Dendritic cell treated with granulocyte-macrophage colony-stimulating factor and Interleukin-4, amounts not matched to agents 40 ng/mL and 50 ng/mL, for 4 days (primary cell): Measurements from ENCODE around the gene CCDC167.
A peak's percentile ranks its signal among the peaks of the same experiment; 100 is the strongest.

Experiments
- H3K27ac Mint-ChIP-seq: one replicate; pipeline ENCODE4 v1.8.0; 2022; ENCODE audit warnings: mild to moderate bottlenecking, mixed read lengths
- H3K27me3 Mint-ChIP-seq: one replicate; pipeline ENCODE4 v1.8.0; 2022; ENCODE audit warnings: mild to moderate bottlenecking, mixed read lengths
- H3K36me3 Mint-ChIP-seq: one replicate; pipeline ENCODE4 v1.8.0; 2022; ENCODE audit warnings: low read depth, mixed read lengths
- H3K4me1 Mint-ChIP-seq: one replicate; pipeline ENCODE4 v1.8.0; 2022; ENCODE audit warnings: low read depth, mixed read lengths
- H3K4me3 Mint-ChIP-seq: one replicate; pipeline ENCODE4 v1.8.0; 2022; ENCODE audit warnings: mild to moderate bottlenecking, moderate library complexity, mixed read lengths
- H3K9me3 Mint-ChIP-seq: one replicate; pipeline ENCODE4 v1.8.0; 2022; ENCODE audit warnings: mixed read lengths
- intact Hi-C: fragments of 100-400 bp; cut with micrococcal nuclease; formaldehyde crosslinking; loops from one replicate; pipeline ENCODE4 v1.15.0; 2022

The CCDC167 gene

DNA sequence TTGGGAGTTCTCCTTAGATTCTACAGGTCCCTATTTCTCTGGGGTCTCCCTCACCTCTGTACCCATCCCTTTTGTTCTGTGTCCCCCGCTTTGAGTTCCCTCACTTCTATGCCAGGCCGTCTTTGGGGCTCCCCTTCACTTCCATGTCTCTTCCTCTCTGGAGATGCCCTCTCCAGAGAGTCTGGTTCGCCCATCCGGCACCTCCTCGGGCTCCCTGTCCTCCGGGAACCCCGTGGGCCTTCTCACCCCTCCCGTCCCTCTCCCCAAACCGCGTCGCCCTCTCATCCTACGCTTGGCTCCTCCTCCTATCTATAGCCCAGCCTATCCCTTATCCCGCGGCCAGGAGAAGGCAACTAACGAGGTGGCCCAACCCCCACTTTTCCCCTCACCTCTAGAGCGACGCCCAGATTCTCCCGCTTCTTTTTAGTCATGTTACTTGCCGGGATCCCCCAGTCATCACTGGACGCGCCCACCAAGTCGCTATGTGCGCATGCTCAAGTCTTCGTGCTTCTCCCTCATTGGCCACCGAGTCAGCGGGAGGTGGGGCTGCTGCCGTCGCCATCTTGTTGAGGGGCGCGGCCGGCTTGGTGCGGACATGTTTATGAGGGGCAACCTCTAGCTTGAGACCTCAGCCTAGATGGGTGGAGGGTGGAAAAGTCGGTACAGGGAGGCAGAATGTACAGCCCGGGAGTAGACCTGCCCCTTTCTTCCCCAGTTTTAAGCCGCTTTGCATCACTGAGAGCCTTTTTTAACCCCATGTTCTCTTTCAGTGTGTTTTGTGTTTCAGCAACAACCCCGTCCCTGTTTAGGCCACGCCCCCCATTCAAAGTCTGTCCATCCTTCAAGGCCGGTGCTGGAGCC lies at the start of gene CCDC167:
TSS of gene CCDC167 (minus strand) at position 461 of the 861 bp plus-strand sequence. CDS start at position 431, 30 bp downstream.
- Mint-ChIP-seq H3K4me3 (peak within 1 kb of the TSS; percentile 98), H3K27ac (peak within 1 kb of the TSS; percentile 91)
- intact Hi-C loops: no loop called here

DNA sequence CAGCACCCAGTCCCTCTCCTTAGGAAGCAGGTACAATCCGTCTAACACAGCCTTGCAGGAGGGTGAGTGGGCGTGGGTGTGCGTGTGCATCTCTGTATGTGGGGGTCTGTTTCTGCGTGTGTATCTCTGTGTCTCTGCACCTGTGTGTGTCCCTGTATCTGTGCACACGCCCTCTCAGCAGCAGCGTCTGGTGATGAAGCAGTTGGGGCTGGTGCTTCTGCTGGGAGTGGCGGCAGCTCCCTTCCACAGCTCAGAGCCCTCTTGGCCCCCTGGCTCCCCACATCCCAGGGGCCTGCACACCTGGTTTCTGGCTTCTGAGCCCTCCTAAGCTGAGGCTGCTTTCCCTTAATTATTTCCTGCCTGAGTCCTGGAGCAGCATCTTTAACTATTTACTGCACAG lies 49.5 kb upstream of the CCDC167 start:
- H3K27ac Mint-ChIP-seq: no peak overlapping the region

More for the DNA sequence above, at the start of gene CCDC167:
- peaks cover 5% of the 10 kb centered on the region for H3K27me3 Mint-ChIP-seq
- H3K9me3 Mint-ChIP-seq: no peaks in the 10 kb centered on the region
- peaks cover 9% of the 10 kb centered on the region for H3K36me3 Mint-ChIP-seq
- peaks cover 39% of the 10 kb centered on the region for H3K4me1 Mint-ChIP-seq

DNA sequence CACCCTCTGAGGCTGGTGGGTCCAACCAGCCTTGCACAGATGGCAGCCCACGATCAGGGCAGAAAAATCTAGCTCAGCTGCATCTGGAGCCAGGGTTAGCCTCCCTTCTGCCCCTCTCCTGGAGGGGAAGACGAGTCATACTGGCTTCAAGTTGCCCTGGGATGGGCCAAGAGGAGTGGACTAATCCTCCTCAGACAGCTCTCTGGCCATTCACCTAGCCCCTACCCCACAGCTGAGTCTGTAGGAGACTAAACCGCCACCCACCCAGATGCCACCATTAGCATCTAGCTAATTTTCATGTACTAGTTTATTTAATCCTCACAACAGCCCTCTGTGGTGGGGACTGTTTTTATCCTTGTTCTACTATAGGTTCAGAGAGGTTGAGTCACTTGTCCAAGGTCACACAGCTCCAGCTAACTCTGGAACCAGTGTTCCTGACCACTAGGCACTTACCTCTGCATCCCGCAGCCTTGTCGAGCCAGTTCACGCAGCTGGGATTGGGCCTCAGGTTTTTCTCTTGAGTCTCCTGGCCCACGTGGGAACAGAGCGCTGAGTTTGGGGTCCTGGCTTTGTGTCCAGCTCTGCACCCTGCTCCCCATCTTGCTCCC lies 48.5 kb upstream of the CCDC167 start:
- Mint-ChIP-seq H3K27ac (no peak overlapping the region), H3K27me3 (peaks cover 29% of the 10 kb centered on the region), H3K4me1 (peaks cover 5% of the 10 kb centered on the region), H3K9me3 (no peaks in the 10 kb centered on the region), H3K36me3 (no peaks in the 10 kb centered on the region), H3K4me3 (no peak overlapping the region)
- intact Hi-C loops: no loop called here

More for the DNA sequence above, 49.5 kb upstream of the CCDC167 start:
- intact Hi-C loops: no loop called here
- peaks cover 31% of the 10 kb centered on the region for H3K27me3 Mint-ChIP-seq
- H3K4me1 Mint-ChIP-seq: peaks cover 5% of the 10 kb centered on the region
- no peak overlapping the region for H3K4me3 Mint-ChIP-seq
- no peaks in the 10 kb centered on the region for H3K36me3 Mint-ChIP-seq
- no peaks in the 10 kb centered on the region for H3K9me3 Mint-ChIP-seq

DNA sequence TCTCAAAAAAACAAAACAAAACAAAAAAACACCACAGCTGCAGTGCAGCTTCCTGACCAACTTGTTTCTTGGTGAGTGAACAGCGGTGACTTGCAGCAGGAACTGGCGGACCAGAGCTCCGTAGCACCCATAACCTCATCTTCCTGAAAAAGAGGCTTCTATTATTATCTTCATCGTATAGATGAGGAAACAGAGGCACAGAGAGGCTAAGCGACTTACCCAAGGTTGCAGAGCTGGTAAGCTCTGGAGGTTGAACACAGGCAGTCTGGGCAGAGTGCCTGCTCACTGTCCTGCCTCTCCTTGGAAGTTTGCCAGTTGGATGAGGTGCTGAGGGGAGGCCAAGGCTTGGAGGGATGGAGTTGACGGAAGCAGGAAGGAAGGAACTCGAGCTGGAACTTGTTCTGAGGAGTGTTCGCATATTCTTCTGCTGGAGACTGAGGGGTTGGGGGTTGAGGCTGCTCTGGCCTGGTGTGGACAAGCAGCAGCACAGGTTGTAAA lies 47.9 kb upstream of the CCDC167 start:
- Mint-ChIP-seq H3K36me3 (no peaks in the 10 kb centered on the region), H3K9me3 (no peaks in the 10 kb centered on the region), H3K27ac (no peak overlapping the region), H3K27me3 (peaks cover 27% of the 10 kb centered on the region), H3K4me3 (no peak overlapping the region), H3K4me1 (peaks cover 5% of the 10 kb centered on the region)
- intact Hi-C loops: no loop called here

DNA sequence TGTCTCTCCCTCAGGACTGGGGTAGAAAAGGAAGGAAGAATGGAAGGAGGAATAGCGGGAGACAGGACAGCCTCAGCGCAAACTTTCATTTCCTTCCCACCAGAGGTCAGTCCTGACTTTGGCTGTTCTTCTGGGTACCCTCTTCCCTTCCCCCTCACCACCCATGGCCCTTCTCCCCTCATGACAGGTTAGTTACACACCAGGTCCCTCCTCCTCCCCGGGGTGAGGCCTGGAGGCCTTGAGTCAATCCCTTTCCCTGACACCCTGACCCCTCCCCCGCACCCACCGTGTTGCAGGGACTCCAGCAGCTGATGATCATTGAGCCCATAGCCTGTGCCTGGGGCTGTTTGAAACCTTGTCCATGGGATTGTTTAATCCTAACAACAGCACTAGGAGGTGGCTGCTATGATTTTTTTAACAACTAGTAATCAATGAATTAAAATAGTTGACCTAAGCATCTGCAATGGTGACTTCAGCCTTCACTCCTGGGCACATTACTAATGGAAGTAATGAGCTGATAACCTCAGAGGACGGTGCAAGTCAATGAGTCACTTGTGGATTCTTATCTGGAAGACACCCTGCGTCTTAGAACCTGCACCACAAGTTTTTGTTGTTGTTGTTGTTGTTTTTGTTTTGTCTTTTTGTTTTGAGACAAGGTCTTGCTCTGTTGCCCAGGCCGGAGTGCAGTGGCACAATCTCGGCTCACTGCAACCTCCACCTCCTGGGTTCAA lies 46.6 kb upstream of the CCDC167 start:
- Mint-ChIP-seq H3K36me3 (no peaks in the 10 kb centered on the region), H3K4me1 (peaks cover 5% of the 10 kb centered on the region), H3K27me3 (peaks cover 23% of the 10 kb centered on the region), H3K4me3 (no peak overlapping the region), H3K9me3 (no peaks in the 10 kb centered on the region), H3K27ac (no peak overlapping the region)
- intact Hi-C loops: no loop called here

DNA sequence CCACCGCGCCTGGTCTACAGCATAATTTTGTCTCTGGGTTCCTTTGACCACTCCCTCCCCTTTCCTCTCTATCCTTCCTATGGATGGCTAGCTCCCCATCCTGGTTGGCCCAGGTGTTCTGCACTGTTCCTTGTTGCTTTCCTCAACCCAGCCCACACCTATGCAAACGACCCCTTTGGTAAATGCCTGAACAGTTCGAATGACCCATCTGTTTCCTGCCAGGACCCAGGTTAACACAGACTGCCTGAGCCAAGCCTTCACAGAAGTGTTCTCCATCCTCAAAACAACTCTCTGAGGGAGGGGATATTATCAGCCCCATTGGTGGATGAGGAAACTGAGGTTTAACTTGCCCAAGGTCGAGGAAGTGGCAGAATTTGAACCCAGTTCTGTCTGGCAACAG lies 44.8 kb upstream of the CCDC167 start:
- intact Hi-C loops: no loop called here
- peaks cover 5% of the 10 kb centered on the region for H3K4me1 Mint-ChIP-seq
- H3K27ac Mint-ChIP-seq: no peak overlapping the region
- no peaks in the 10 kb centered on the region for H3K9me3 Mint-ChIP-seq
- no peak overlapping the region for H3K4me3 Mint-ChIP-seq
- H3K36me3 Mint-ChIP-seq: no peaks in the 10 kb centered on the region
- peaks cover 24% of the 10 kb centered on the region for H3K27me3 Mint-ChIP-seq

DNA sequence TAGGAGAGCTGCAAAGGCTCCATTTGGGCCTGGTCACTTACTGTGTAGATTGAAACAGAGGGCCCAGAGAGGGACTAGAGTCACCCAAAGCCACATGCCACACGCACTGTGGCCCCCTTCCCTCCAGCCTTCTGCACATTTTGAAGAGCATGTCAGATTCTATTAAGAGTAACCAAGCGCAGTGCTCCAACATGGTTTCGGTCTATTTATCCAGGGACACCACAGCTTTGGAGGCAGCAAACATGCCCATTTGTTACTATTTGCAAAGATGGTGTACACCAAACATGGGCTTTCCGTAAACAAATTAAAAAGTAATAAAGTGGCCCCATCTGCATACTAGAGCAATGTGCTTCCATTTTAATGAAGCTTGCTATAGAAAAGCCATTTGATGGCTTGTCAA lies 43.7 kb upstream of the CCDC167 start:
- H3K4me3 Mint-ChIP-seq: no peak overlapping the region

DNA sequence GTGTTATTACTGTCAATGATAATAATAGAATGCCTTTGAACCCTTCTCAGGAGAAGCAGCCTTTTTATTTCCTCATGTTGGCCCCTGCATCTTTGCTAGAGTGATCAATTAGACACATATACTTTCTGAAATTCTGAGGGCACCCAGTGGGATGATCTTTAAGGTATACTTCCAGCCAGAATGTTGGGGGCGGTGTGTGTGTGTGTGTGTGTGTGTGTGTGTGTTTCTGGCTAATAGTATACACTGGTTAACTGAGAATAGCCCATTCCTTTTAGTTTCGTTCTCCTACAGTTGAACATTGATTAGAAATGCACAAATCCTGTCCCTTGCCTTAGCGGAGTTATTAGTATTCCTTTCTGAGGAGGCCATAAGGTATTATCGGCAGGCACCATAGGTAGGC lies 41.7 kb upstream of the CCDC167 start:
- no peaks in the 10 kb centered on the region for H3K9me3 Mint-ChIP-seq
- H3K4me1 Mint-ChIP-seq: no peaks in the 10 kb centered on the region
- H3K4me3 Mint-ChIP-seq: no peak overlapping the region
- no peaks in the 10 kb centered on the region for H3K36me3 Mint-ChIP-seq
- intact Hi-C loops: no loop called here
- H3K27ac Mint-ChIP-seq: no peak overlapping the region
- H3K27me3 Mint-ChIP-seq: peaks cover 43% of the 10 kb centered on the region

More for the DNA sequence above, 43.7 kb upstream of the CCDC167 start:
- H3K4me1 Mint-ChIP-seq: peaks cover 5% of the 10 kb centered on the region
- no peak overlapping the region for H3K27ac Mint-ChIP-seq
- no peaks in the 10 kb centered on the region for H3K9me3 Mint-ChIP-seq
- no peaks in the 10 kb centered on the region for H3K36me3 Mint-ChIP-seq
- peaks cover 28% of the 10 kb centered on the region for H3K27me3 Mint-ChIP-seq
- intact Hi-C loops: no loop called here

DNA sequence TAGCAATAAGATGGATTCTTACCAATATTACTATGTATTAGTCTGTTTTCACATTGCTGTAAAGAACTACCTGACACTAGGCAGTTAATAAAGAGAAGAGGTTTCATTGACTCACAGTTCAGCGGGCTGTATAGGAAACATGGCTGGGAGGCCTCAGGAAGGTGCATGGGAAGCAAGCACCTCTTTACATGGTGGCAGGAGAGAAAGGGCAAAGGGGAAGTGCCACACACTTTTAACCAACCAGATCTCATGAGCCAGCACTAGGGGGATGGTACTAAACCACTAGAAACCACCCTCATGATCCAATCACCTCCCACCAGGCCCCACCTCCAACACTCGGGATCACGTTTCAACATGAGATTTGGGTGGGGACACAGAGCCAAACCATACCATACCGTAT lies 40.7 kb upstream of the CCDC167 start:
- no peaks in the 10 kb centered on the region for H3K36me3 Mint-ChIP-seq
- H3K27ac Mint-ChIP-seq: no peak overlapping the region
- no peak overlapping the region for H3K4me3 Mint-ChIP-seq

DNA sequence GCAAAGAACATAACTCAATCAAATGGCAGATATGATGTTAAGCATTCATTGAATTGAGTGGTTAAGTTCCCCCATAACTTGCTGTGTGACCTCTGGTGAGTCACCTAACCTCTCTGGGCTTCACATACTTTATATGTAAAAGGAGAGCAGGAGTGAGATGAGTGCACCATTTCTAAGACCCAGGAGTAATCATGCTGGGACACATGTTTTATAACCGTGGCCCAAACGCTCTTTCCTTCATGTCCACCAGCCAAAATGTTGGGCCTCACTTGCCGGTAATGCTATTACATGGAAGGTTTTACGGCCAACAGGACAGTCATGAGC lies 40.3 kb upstream of the CCDC167 start:
- no peaks in the 10 kb centered on the region for H3K9me3 Mint-ChIP-seq
- no peak overlapping the region for H3K4me3 Mint-ChIP-seq
- H3K36me3 Mint-ChIP-seq: no peaks in the 10 kb centered on the region
- no peak overlapping the region for H3K27ac Mint-ChIP-seq
- intact Hi-C loops: no loop called here
- H3K4me1 Mint-ChIP-seq: no peaks in the 10 kb centered on the region
- H3K27me3 Mint-ChIP-seq: peaks cover 53% of the 10 kb centered on the region

More for the DNA sequence above, 40.7 kb upstream of the CCDC167 start:
- Mint-ChIP-seq H3K27me3 (peaks cover 51% of the 10 kb centered on the region), H3K4me1 (no peaks in the 10 kb centered on the region), H3K9me3 (no peaks in the 10 kb centered on the region)
- intact Hi-C loops: no loop called here

DNA sequence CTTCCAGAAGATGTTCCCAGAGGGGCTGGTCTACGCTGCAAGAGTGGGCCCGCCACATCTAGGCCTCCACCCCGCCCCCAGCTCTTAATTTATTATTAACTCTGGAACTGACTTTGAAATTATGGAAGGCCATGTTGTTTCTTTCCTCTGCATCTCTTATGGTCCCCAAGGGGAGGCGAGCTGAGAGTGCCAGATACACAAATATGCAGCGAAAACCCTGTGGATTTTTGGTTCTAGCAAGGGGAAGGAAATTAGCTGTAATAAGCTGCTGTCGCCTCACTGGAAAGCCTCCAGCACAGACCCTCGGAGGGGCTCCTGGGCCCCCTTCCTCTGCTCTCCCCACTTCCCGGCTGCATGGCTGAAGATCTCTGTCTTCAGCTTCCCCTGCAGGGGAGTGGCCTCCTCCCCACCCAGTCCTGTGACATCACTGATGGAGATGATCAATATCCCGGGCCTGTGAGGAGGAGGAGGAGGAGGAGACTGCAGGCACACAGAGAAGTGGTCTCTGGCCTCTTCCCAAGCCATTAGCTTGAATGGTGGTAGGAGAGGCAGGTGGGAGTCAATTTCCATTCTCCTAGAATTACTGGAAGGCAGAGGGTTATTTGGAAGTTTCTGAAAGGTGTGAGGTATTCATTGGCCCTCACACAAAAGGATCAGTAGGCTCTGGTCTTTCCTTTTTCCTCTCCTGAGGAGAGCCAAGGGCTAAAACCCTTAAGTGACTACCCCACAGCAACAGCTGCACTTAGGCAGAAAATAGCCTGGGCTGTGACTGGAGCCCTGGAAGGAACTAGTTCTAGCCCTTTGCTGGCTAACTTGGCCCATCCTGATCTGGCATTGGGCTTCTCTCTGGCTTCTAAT lies 39.7 kb upstream of the CCDC167 start:
- intact Hi-C loops: no loop called here
- Mint-ChIP-seq H3K4me3 (no peak overlapping the region), H3K27ac (no peak overlapping the region), H3K27me3 (peaks cover 57% of the 10 kb centered on the region), H3K9me3 (no peaks in the 10 kb centered on the region), H3K36me3 (no peaks in the 10 kb centered on the region), H3K4me1 (no peaks in the 10 kb centered on the region)

DNA sequence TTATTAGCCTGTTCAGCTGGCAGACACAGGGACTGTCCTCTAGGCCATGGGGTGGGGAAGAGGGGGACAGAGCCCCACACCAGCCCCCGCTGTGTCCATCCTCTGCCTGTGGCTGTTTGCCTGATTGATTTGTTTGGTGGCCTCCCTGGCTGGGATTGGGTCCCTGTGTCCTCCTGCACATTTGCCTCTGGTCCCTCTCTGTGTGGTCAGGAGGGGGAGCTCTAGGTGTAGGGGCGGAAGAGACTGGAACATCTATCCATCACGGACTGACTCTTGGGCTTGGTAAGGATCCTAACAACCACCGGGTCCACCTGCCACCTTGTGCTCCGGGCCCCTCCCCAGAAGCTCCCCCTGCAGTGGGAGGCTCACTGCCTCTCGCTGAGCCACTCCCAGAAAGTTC lies 38.4 kb upstream of the CCDC167 start:
- intact Hi-C loops: no loop called here
- Mint-ChIP-seq H3K27me3 (peaks cover 68% of the 10 kb centered on the region), H3K9me3 (no peaks in the 10 kb centered on the region), H3K36me3 (no peaks in the 10 kb centered on the region), H3K27ac (no peak overlapping the region), H3K4me3 (no peak overlapping the region), H3K4me1 (no peaks in the 10 kb centered on the region)

DNA sequence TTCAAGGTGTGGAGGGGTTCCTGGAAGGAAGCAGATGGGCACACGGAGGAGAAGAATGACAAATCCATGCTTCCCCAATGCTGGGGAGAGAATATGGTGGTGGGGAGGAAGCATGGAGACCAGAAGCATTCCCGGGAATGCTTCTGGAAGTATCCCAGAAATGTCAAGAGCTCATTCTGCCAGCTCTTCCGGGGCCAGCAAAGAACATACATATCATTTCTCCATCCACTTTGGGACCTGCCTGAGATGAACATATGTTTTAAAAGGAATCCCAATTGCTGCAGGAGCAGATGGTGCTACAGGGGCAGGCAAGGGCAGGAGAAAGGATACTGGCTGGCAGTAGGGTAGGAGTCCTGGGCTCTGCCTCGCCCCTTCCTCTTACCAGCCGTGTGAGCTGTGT lies 37.9 kb upstream of the CCDC167 start:
- H3K27me3 Mint-ChIP-seq: peaks cover 74% of the 10 kb centered on the region
- no peaks in the 10 kb centered on the region for H3K9me3 Mint-ChIP-seq
- no peak overlapping the region for H3K27ac Mint-ChIP-seq
- no peak overlapping the region for H3K4me3 Mint-ChIP-seq
- intact Hi-C loops: no loop called here
- H3K4me1 Mint-ChIP-seq: no peaks in the 10 kb centered on the region
- no peaks in the 10 kb centered on the region for H3K36me3 Mint-ChIP-seq
